ENCODE measurements around the gene FHOD3. TPM values are rescaled to one million over a fixed set of nuclear protein-coding genes. Genes with fewer than 3 reads are reported as not detected.

The FHOD3 gene
- total RNA-seq, 8 experiments from 2014 or later, result 1.2 to 36.1 (median 21.8) TPM

DNA sequence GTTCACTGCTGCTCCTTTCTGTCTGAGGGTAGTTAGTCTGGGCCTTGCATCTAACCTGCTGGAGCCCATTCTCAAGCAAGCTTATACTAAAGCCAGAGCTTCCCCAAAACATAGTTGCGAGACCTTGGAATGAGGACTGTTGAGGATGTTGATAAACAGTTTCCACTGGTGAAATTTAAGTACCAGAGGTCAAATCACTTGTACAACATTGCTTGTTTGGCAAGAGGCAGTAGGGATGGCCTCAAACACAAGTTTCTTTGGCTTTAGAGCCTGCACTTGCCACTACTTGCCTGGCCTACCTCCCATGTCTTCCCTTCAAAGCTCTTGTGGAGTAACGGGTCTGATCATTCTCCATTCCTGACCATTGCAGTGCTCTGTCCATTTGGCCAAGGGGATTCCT lies 262.7 kb downstream of the FHOD3 start:
- 40 to 100% (median 100%) methylated on average over 1 of the region's 2 CpGs; no CpG with 5 or more reads in 5 of the 10 experiments for WGBS, 10 experiments
- ATAC-seq (replicated peaks in 6 of 8), result no peak

DNA sequence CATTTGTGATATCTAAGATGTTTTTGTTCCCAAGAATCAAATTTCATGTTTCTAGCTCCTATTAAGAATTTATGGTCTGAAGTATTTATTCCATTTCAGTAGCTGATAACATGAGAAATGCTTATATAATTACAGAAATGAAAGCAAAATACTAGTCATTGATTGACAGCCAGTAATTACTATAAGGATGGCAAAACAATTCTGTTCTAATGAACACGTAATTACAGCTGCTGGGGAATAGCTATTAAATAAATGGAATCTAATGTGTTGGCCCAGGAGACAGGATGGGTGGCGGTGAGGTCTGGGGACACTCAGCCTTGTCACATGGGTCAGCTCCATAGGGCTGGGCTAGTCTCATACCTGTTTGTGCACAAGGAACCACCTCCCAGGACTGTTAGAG lies 263.5 kb downstream of the FHOD3 start:
- in situ Hi-C loops (cut with MboI; ENCODE audit: low pct_unique_long_range_greater_than_20kb in 2 of 9, low sequenced_read_pairs in 9 of 9, unreplicated experiment in 9 of 9), result loop anchor here in 1 of 9 experiments (25.0 kb wide), 1 partner anchor 249 kb away; no protein-coding TSS in a partner anchor

More for the DNA sequence above, 262.7 kb downstream of the FHOD3 start:
- Histone ChIP-seq H3K4me1 (replicated peaks in 1 of 2) (peaks cover 0 to 2% of the 10 kb centered on the region in 2 donors), H3K27ac (no peak overlapping the region), H3K4me3 (no peak overlapping the region)
- in situ Hi-C loops (cut with MboI; ENCODE audit: low pct_unique_long_range_greater_than_20kb in 2 of 9, low sequenced_read_pairs in 9 of 9, unreplicated experiment in 9 of 9), result loop anchor here in 1 of 9 experiments (25.0 kb wide), 1 partner anchor 248 kb away; no protein-coding TSS in a partner anchor

DNA sequence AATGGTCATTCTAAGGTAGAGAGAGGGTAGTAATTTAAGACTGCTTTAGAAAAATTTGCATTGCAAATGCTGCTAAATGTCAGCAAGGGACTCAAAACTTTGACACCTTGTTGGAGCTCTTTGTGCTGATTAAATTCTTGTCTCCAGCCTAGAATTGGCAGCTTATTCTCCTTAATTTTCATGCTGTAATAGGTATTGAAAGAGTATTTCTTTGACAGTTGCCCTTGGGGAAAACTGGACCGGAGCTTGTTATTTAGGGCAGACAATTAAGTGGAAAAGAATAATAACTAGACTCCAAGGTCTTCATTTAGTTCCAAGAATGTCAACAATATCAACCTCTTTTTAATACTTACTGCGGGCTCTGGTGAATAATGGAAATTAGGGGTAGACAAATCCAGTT lies 267.3 kb downstream of the FHOD3 start:
- ATAC-seq (replicated peaks in 6 of 8), result no peak
- Histone ChIP-seq H3K4me3 (no peak overlapping the region), H3K27ac (no peak overlapping the region), H3K4me1 (replicated peaks in 1 of 2) (no peaks in the 10 kb centered on the region)
- in situ Hi-C loops (cut with MboI; ENCODE audit: low pct_unique_long_range_greater_than_20kb in 2 of 9, low sequenced_read_pairs in 9 of 9, unreplicated experiment in 9 of 9), result loop anchor here in 1 of 9 experiments (25.0 kb wide), 1 partner anchor 253 kb away; no protein-coding TSS in a partner anchor
- WGBS, 10 experiments, result 60 to 100% (median 95%) methylated on average over 1 to 2 of the region's 2 CpGs; no CpG with 5 or more reads in 2 of the 10 experiments

More for the DNA sequence above, 263.5 kb downstream of the FHOD3 start:
- Histone ChIP-seq H3K4me3 (no peak overlapping the region), H3K4me1 (replicated peaks in 1 of 2) (peaks cover 0 to 2% of the 10 kb centered on the region in 2 donors), H3K27ac (no peak overlapping the region)
- WGBS, 10 experiments, result 82 to 100% (median 92%) methylated on average over 1 to 2 of the region's 2 CpGs; no CpG with 5 or more reads in 2 of the 10 experiments
- no peak for ATAC-seq (replicated peaks in 6 of 8)

DNA sequence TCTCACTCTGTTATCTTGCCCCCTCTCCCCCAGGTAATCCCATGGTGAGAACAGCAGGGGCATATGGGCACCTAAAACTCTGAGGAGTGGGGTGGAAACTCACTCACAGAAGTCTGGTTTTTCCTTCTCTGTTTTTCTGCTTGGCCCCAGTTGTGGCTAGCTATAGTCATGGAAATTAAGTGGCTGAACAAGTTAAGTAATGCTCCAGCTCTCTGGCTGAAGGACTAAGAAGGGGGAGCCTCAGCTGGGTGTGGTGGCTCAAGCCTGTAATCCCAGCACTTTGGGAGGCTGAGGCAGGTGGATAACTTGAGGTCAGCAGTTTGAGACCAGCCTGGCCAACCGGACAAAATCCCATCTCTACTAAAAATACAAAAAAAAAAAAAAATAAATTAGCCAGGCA lies 270.3 kb downstream of the FHOD3 start:
- no peaks in the 10 kb centered on the region for H3K4me1 ChIP-seq (replicated peaks in 1 of 2)
- no peak overlapping the region for H3K4me3 ChIP-seq
- WGBS, 10 experiments, result 75 to 100% (median 100%) methylated on average over 1 of the region's 1 CpG; no CpG with 5 or more reads in 7 of the 10 experiments
- in situ Hi-C loops (cut with MboI; ENCODE audit: low pct_unique_long_range_greater_than_20kb in 2 of 9, low sequenced_read_pairs in 9 of 9, unreplicated experiment in 9 of 9), result loop anchor here in 1 of 9 experiments (25.0 kb wide), 1 partner anchor 255 kb away; no protein-coding TSS in a partner anchor
- ATAC-seq (replicated peaks in 6 of 8), result peak in 2 of 8 experiments; percentile 42 to 64
- H3K27ac ChIP-seq, result no peak overlapping the region

DNA sequence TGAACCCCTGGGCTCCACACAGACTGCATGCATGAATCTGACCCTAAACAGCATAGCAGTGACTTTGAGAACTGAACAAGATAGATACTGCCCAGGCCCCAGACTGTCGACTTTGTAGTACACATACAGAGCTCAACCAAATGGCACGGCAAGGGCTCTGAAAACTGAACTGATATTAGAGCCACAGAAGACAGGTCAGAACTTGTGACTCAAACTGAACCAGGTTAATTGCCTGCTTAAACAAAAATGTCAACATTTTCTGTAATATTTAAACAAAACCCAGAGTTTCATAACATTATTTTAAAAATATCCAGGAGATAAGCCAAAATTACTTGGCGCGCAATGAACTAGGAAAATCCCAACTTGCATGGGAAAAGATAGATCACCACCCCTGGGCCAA lies 271.0 kb downstream of the FHOD3 start:
- H3K4me1 ChIP-seq (replicated peaks in 1 of 2), result no peaks in the 10 kb centered on the region
- in situ Hi-C loops (cut with MboI; ENCODE audit: low pct_unique_long_range_greater_than_20kb in 2 of 9, low sequenced_read_pairs in 9 of 9, unreplicated experiment in 9 of 9), result loop anchor here in 1 of 9 experiments (25.0 kb wide), 1 partner anchor 256 kb away; no protein-coding TSS in a partner anchor
- no peak for ATAC-seq (replicated peaks in 6 of 8)
- no peak overlapping the region for H3K27ac ChIP-seq
- 82 to 100% (median 98%) methylated on average over 2 to 4 of the region's 4 CpGs; no CpG with 5 or more reads in 1 of the 10 experiments for WGBS, 10 experiments
- H3K4me3 ChIP-seq, result no peak overlapping the region

DNA sequence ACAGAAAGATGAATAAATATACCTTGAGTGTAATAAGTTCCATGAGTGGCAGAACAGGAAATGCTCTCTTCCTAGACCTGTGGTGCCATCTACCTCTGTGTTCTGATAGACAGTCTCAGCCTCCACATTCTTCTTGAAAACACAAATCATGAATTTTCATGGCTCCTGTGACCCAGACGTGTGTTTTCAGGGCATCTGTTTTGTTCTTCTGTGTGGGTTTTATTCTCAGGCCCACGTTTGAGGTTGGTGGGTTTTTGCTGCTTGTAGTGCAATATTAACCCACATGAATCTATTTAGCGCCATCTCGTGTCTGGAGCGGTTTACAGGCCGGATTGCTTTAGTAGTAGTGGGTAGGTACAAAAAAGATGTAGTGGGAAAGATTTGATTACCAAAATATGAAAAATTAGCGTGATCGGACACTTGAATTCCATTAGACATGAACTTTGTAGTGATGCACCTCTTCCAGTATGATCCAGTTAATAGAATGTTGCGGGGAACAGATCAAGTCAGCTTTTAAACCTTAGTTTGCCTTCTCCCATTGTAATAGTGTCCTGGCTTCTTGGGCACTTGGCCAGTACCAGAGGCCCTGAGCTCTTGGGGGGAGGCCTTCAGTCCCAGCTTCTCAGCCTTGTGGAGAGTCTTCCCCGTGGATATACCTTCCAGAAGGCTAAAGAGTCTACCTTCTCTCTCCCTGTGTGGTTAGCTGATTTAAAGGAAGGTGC lies 274.8 kb downstream of the FHOD3 start:
- ATAC-seq (replicated peaks in 6 of 8), result peak; percentile 76 to 98 (median 84)
- in situ Hi-C loops (cut with MboI; ENCODE audit: low pct_unique_long_range_greater_than_20kb in 2 of 9, low sequenced_read_pairs in 9 of 9, unreplicated experiment in 9 of 9), result loop anchor here in 1 of 9 experiments (25.0 kb wide), 1 partner anchor 260 kb away; no protein-coding TSS in a partner anchor
- WGBS, 10 experiments, result 7 to 41% (median 23%) methylated on average over 2 to 8 of the region's 10 CpGs; no CpG with 5 or more reads in 2 of the 10 experiments
- Histone ChIP-seq H3K27ac (no peak overlapping the region), H3K4me3 (no peak overlapping the region), H3K4me1 (replicated peaks in 1 of 2) (no peaks in the 10 kb centered on the region)

DNA sequence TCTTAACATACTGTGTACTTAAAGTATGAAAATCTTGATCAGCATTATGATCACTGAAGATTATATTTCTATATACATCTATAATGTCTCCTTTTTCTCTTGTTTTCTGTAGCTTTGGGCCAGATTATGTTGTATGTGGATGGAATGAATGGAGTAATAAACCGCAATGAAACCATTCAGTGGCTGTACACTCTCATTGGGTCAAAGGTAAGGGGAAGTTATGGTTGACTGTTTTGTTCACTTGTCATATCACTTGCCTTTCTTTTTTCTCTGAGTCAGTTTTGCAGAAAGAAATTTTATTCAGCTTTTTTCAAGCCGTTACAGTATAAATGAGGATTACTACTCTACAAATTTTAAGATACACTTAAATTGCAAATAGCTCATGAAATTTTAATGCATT lies 278.8 kb downstream of the FHOD3 start:
- peaks cover 7 to 17% of the 10 kb centered on the region in 2 donors for H3K4me1 ChIP-seq (replicated peaks in 1 of 2)
- H3K27ac ChIP-seq, result no peak overlapping the region
- ATAC-seq (replicated peaks in 6 of 8), result no peak
- no peak overlapping the region for H3K4me3 ChIP-seq
- in situ Hi-C loops (cut with MboI; ENCODE audit: low pct_unique_long_range_greater_than_20kb in 2 of 9, low sequenced_read_pairs in 9 of 9, unreplicated experiment in 9 of 9), result no loop called here
- 87 to 100% (median 100%) methylated on average over 1 to 2 of the region's 2 CpGs for WGBS, 10 experiments

DNA sequence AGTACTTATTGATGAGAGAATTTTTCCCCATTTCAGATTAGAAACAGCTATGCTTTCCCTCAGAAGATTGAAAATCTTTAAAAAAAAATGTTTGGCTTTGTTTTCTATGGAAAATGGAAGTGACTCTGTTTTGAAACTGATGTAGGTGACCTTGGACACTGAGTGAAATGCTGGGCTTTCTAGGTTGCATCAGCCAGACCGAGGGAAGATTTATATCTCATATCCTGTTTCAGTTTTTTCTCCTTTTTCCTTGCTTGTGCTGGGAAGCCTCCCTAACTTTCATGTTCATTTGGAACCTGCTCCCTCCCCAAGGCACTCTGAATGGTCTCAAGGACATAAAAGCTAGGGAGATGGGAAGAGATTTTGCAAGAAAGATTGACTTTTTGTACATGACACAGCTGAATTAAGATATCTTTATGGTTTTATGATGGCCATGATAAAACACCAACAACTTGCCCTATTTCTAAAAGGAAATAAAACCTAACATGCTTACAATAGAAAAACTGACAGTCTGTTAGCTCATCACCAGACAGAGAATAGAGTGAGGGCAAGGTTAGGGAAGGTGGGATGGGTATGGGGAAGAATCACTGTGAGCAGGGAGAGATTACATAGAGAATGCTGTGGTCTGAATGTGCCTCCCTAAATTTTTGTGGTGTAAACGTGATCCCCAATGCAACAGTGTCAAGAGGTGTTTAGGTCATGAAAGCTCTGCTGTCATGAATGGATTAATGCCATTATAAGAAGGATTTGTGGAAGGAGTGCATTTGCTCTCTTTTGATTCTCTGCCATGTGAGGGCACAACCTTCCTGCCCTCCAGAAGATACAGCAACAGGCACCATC lies 281.6 kb downstream of the FHOD3 start:
- Histone ChIP-seq H3K4me3 (no peak overlapping the region), H3K27ac (peak overlapping the region; percentile 55 to 66), H3K4me1 (replicated peaks in 1 of 2) (peaks cover 20 to 21% of the 10 kb centered on the region in 2 donors)
- in situ Hi-C loops (cut with MboI; ENCODE audit: low pct_unique_long_range_greater_than_20kb in 2 of 9, low sequenced_read_pairs in 9 of 9, unreplicated experiment in 9 of 9), result no loop called here
- WGBS, 10 experiments, result 0 to 88% (median 73%) methylated on average over 1 to 2 of the region's 2 CpGs
- ATAC-seq (replicated peaks in 6 of 8), result peak in 5 of 8 experiments; percentile 73 to 92 (median 84)

DNA sequence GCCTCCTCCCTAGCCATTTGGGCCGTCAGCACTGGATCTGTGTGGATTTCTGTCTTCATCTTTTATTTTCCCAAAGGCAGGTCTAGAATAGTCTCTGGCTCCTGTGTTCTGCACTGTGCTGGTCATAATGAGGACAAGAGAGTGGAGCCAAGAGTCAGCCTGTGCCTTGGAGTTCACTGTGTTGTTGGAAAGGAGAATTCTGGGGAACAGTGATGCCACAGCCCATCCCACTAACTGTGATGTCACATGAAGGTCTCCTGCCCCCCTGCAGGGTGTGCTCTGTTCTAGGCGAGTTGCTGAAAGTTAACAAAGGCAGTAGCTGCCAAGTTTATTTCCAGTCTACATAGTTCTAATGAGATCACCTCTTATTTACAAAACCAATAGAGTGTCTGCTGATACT lies 282.8 kb downstream of the FHOD3 start:
- H3K4me3 ChIP-seq, result no peak overlapping the region
- no peak overlapping the region for H3K27ac ChIP-seq
- ATAC-seq (replicated peaks in 6 of 8), result peak in 6 of 8 experiments; percentile 21 to 88 (median 63)
- in situ Hi-C loops (cut with MboI; ENCODE audit: low pct_unique_long_range_greater_than_20kb in 2 of 9, low sequenced_read_pairs in 9 of 9, unreplicated experiment in 9 of 9), result no loop called here
- 38 to 92% (median 60%) methylated on average over 1 to 2 of the region's 2 CpGs; no CpG with 5 or more reads in 3 of the 10 experiments for WGBS, 10 experiments
- peaks cover 20 to 21% of the 10 kb centered on the region in 2 donors for H3K4me1 ChIP-seq (replicated peaks in 1 of 2)

DNA sequence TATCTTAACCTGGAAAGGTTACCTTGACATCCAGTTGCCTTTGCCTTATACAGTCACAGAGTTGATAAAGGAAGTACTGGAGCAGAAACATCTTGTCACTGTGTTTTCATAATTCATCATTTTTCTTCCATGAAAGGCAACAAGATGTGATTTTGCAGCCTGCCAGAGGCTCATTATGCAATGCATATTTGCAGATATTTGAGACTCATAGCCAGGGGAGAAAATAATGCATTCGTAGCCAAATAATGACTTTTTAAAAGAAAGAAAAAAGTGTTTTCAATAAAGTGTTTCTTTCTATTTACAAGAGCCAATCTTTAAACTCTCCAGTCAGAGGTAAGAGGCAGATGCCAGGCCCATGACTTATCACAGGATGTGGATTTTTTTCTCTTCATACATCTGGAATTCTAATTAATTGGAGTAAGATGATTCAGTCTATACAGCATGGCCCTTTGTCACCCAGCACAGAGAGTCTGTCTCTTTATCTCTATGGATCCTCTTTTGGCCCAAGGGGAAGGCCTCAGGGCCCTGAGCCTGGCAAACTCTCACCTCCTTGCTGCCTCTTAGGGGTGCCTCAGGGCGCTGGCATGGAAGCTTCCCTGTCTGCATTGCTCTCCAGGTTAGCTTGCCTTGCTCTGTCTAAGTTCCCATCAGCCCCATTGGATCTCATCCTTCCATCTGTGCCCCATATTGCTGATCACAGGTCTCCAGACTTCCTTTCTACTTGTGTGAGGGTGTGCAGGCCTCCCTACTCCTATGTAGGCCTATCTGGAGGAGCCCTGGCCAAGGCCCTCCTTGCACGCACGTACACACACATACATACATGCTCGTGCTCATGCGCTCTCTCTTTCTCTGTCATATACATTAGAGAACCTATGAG lies 283.6 kb downstream of the FHOD3 start:
- ATAC-seq (replicated peaks in 6 of 8), result peak in 3 of 8 experiments; percentile 62 to 72 (median 66)
- WGBS, 10 experiments, result 0 to 100% (median 83%) methylated on average over 1 to 4 of the region's 6 CpGs; no CpG with 5 or more reads in 1 of the 10 experiments
- Histone ChIP-seq H3K4me3 (no peak overlapping the region), H3K27ac (no peak overlapping the region), H3K4me1 (replicated peaks in 1 of 2) (peaks cover 20 to 21% of the 10 kb centered on the region in 2 donors)
- in situ Hi-C loops (cut with MboI; ENCODE audit: low pct_unique_long_range_greater_than_20kb in 2 of 9, low sequenced_read_pairs in 9 of 9, unreplicated experiment in 9 of 9), result no loop called here

DNA sequence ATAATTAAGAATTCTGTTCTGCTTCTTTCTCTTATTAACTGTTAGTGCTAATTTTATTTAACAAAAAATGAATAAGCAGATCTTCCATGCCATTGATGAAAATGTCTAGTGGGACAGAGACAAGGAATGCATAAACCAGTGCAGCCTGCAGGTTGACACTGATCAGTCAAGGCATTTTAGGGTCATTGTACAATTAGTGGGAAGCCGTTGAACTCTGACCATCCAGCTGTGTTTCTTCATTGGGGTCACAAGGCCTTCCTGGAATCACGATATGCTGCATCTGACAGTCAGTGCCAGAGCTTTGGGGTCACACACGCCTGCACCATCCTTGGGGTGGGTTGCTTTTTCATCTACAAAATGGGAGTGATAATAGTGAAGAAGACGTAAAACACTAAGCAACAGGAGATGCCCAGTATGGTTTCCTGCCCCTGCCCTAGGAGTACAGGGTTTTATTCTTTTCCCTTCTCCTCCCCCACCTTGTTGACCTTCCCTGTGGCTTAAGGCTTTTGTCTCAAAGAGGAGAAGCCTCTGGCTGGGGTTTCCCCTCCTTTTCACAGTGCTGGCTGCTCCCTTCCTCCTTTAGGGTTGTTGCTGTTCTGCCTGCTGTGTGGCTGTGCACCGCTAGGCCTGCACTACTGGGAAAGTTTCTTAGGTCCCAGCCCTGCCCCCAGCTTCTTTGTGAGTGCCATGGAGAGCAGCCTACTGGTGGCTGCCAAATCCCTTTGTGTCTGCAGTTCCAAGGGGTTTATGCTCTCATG lies 285.7 kb downstream of the FHOD3 start:
- no peak overlapping the region for H3K27ac ChIP-seq
- ATAC-seq (replicated peaks in 6 of 8), result peak in 1 of 8 experiments; percentile 42
- H3K4me1 ChIP-seq (replicated peaks in 1 of 2), result peaks cover 20 to 21% of the 10 kb centered on the region in 2 donors
- H3K4me3 ChIP-seq, result no peak overlapping the region
- in situ Hi-C loops (cut with MboI; ENCODE audit: low pct_unique_long_range_greater_than_20kb in 2 of 9, low sequenced_read_pairs in 9 of 9, unreplicated experiment in 9 of 9), result no loop called here
- 11 to 93% (median 33%) methylated on average over 1 to 3 of the region's 5 CpGs; no CpG with 5 or more reads in 3 of the 10 experiments for WGBS, 10 experiments
